Activated naive CD8-positive, alpha-beta T cell treated with anti-CD3 and anti-CD28 coated beads for 36 hours (primary cell): ENCODE results near the gene FAM124B. TPM values are rescaled to one million over a fixed set of nuclear protein-coding genes. Genes with fewer than 3 reads are reported as not detected.
"Not testable (repeated sequence)": the region's sequence is repeated elsewhere in the genome, so short reads cannot be mapped to it uniquely, and the experiment has no call there.

ENCODE experiments used
- DNase-seq: peaks from one replicate; pipeline ENCODE4 v3.0.0; 2021
- H3K27ac Mint-ChIP-seq: one replicate; pipeline ENCODE4 v1.8.0; 2022; ENCODE audit warnings: mild to moderate bottlenecking, moderate library complexity, mixed read lengths
- H3K27me3 Mint-ChIP-seq: one replicate; pipeline ENCODE4 v1.8.0; 2022; ENCODE audit warnings: mild to moderate bottlenecking, mixed read lengths
- H3K36me3 Mint-ChIP-seq: one replicate; pipeline ENCODE4 v1.8.0; 2021; ENCODE audit warnings: mild to moderate bottlenecking, mixed read lengths
- H3K4me1 Mint-ChIP-seq: one replicate; pipeline ENCODE4 v1.8.0; 2021; ENCODE audit warnings: mixed read lengths
- H3K4me3 Mint-ChIP-seq: one replicate; pipeline ENCODE4 v1.8.0; 2022; ENCODE audit warnings: mild to moderate bottlenecking, moderate library complexity, mixed read lengths
- H3K9me3 Mint-ChIP-seq: one replicate; pipeline ENCODE4 v1.8.0; 2022; ENCODE audit warnings: mixed read lengths
- total RNA-seq, 2 experiments: library from RNA; stranded (reverse); gene quantifications; one replicate each; pipeline ENCODE4 v1.2.3, GENCODE V29; 2021

Gene FAM124B
- total RNA-seq, 2 experiments from 2014 or later, result 0.46 to 0.52 TPM

- peaks cover 9% of the 10 kb centered on the region for H3K27me3 Mint-ChIP-seq
- H3K4me1 Mint-ChIP-seq, result peaks cover 12% of the 10 kb centered on the region
- peak overlapping the region; percentile 63 for H3K4me3 Mint-ChIP-seq
- peaks cover 2% of the 10 kb centered on the region for H3K36me3 Mint-ChIP-seq
- DNase-seq, result no peak
- no peak overlapping the region for H3K27ac Mint-ChIP-seq
- H3K9me3 Mint-ChIP-seq, result peaks cover 2% of the 10 kb centered on the region
Observed at GRCh38 chr2:224400886-224401632, 848 bp downstream of the FAM124B start.

GRCh38 chr2:224400174-224400810 lies 1.6 kb downstream of the FAM124B start:
- no peak for DNase-seq
- H3K36me3 Mint-ChIP-seq, result peaks cover 2% of the 10 kb centered on the region
- no peak overlapping the region for H3K27ac Mint-ChIP-seq
- peaks cover 12% of the 10 kb centered on the region for H3K4me1 Mint-ChIP-seq
- H3K4me3 Mint-ChIP-seq, result no peak overlapping the region
- peaks cover 2% of the 10 kb centered on the region for H3K9me3 Mint-ChIP-seq
- H3K27me3 Mint-ChIP-seq, result peaks cover 9% of the 10 kb centered on the region

GRCh38 chr2:224398289-224398688 lies 3.6 kb downstream of the FAM124B start:
- peaks cover 2% of the 10 kb centered on the region for H3K36me3 Mint-ChIP-seq

GRCh38 chr2:224397100-224397499 lies 4.8 kb downstream of the FAM124B start:
- not testable (repeated sequence) for H3K27me3 Mint-ChIP-seq, DNase-seq, H3K4me3 Mint-ChIP-seq, H3K4me1 Mint-ChIP-seq, H3K9me3 Mint-ChIP-seq, H3K27ac Mint-ChIP-seq, H3K36me3 Mint-ChIP-seq

More at GRCh38 chr2:224398289-224398688, 3.6 kb downstream of the FAM124B start:
- peaks cover 2% of the 10 kb centered on the region for H3K9me3 Mint-ChIP-seq
- no peak overlapping the region for H3K4me3 Mint-ChIP-seq
- H3K27ac Mint-ChIP-seq, result no peak overlapping the region
- H3K4me1 Mint-ChIP-seq, result peaks cover 12% of the 10 kb centered on the region
- H3K27me3 Mint-ChIP-seq, result peaks cover 9% of the 10 kb centered on the region
- no peak for DNase-seq

GRCh38 chr2:224395620-224396390 lies 6.1 kb downstream of the FAM124B start:
- H3K27me3 Mint-ChIP-seq, result no peaks in the 10 kb centered on the region
- peaks cover 2% of the 10 kb centered on the region for H3K9me3 Mint-ChIP-seq
- no peak overlapping the region for H3K4me3 Mint-ChIP-seq

GRCh38 chr2:224393157-224393872 lies 8.6 kb downstream of the FAM124B start:
- Mint-ChIP-seq H3K36me3 (no peaks in the 10 kb centered on the region), H3K4me3 (no peak overlapping the region), H3K27ac (no peak overlapping the region), H3K9me3 (peaks cover 2% of the 10 kb centered on the region), H3K27me3 (no peaks in the 10 kb centered on the region), H3K4me1 (no peaks in the 10 kb centered on the region)
- DNase-seq, result no peak

More at GRCh38 chr2:224395620-224396390, 6.1 kb downstream of the FAM124B start:
- Mint-ChIP-seq H3K36me3 (no peaks in the 10 kb centered on the region), H3K4me1 (no peaks in the 10 kb centered on the region), H3K27ac (no peak overlapping the region)
- DNase-seq, result no peak

GRCh38 chr2:224392545-224392944 lies 9.4 kb downstream of the FAM124B start:
- no peak overlapping the region for H3K27ac Mint-ChIP-seq
- H3K4me3 Mint-ChIP-seq, result no peak overlapping the region
- no peaks in the 10 kb centered on the region for H3K27me3 Mint-ChIP-seq

GRCh38 chr2:224389317-224389716 lies 12.6 kb downstream of the FAM124B start:
- no peak overlapping the region for H3K27ac Mint-ChIP-seq
- no peak overlapping the region for H3K4me3 Mint-ChIP-seq

More at GRCh38 chr2:224392545-224392944, 9.4 kb downstream of the FAM124B start:
- no peaks in the 10 kb centered on the region for H3K4me1 Mint-ChIP-seq
- DNase-seq, result no peak
- H3K36me3 Mint-ChIP-seq, result no peaks in the 10 kb centered on the region
- H3K9me3 Mint-ChIP-seq, result peaks cover 2% of the 10 kb centered on the region

GRCh38 chr2:224386876-224387275 lies 15.0 kb downstream of the FAM124B start:
- H3K27ac Mint-ChIP-seq, result no peak overlapping the region
- no peaks in the 10 kb centered on the region for H3K27me3 Mint-ChIP-seq
- no peak for DNase-seq
- no peaks in the 10 kb centered on the region for H3K36me3 Mint-ChIP-seq
- no peaks in the 10 kb centered on the region for H3K4me1 Mint-ChIP-seq
- no peak overlapping the region for H3K4me3 Mint-ChIP-seq
- H3K9me3 Mint-ChIP-seq, result no peaks in the 10 kb centered on the region

More at GRCh38 chr2:224389317-224389716, 12.6 kb downstream of the FAM124B start:
- no peaks in the 10 kb centered on the region for H3K36me3 Mint-ChIP-seq
- no peak for DNase-seq
- no peaks in the 10 kb centered on the region for H3K9me3 Mint-ChIP-seq
- no peaks in the 10 kb centered on the region for H3K27me3 Mint-ChIP-seq
- H3K4me1 Mint-ChIP-seq, result no peaks in the 10 kb centered on the region

GRCh38 chr2:224382973-224383555 lies 18.8 kb downstream of the FAM124B start:
- H3K36me3 Mint-ChIP-seq, result no peaks in the 10 kb centered on the region
- no peak for DNase-seq
- no peaks in the 10 kb centered on the region for H3K4me1 Mint-ChIP-seq
- H3K27ac Mint-ChIP-seq, result no peak overlapping the region
- no peaks in the 10 kb centered on the region for H3K9me3 Mint-ChIP-seq
- H3K27me3 Mint-ChIP-seq, result no peaks in the 10 kb centered on the region
- no peak overlapping the region for H3K4me3 Mint-ChIP-seq

GRCh38 chr2:224382280-224382647 lies 19.6 kb downstream of the FAM124B start:
- H3K9me3 Mint-ChIP-seq, H3K36me3 Mint-ChIP-seq, H3K4me3 Mint-ChIP-seq, H3K27ac Mint-ChIP-seq, DNase-seq, H3K4me1 Mint-ChIP-seq, H3K27me3 Mint-ChIP-seq: not testable (repeated sequence)

GRCh38 chr2:224381521-224382279 lies 20.2 kb downstream of the FAM124B start:
- no peak for DNase-seq
- Mint-ChIP-seq H3K36me3 (no peaks in the 10 kb centered on the region), H3K4me1 (peaks cover 1% of the 10 kb centered on the region), H3K9me3 (no peaks in the 10 kb centered on the region), H3K27me3 (no peaks in the 10 kb centered on the region), H3K27ac (no peak overlapping the region), H3K4me3 (no peak overlapping the region)

- Mint-ChIP-seq H3K4me3 (no peak overlapping the region), H3K27ac (no peak overlapping the region)
- no peak for DNase-seq
Observed at GRCh38 chr2:224379986-224380385, 21.9 kb downstream of the FAM124B start.

GRCh38 chr2:224379172-224379571 lies 22.7 kb downstream of the FAM124B start:
- no peak for DNase-seq
- Mint-ChIP-seq H3K27ac (no peak overlapping the region), H3K4me3 (no peak overlapping the region), H3K4me1 (peaks cover 1% of the 10 kb centered on the region), H3K27me3 (no peaks in the 10 kb centered on the region), H3K9me3 (no peaks in the 10 kb centered on the region), H3K36me3 (no peaks in the 10 kb centered on the region)

More at GRCh38 chr2:224379986-224380385, 21.9 kb downstream of the FAM124B start:
- no peaks in the 10 kb centered on the region for H3K9me3 Mint-ChIP-seq
- H3K4me1 Mint-ChIP-seq, result peaks cover 1% of the 10 kb centered on the region
- no peaks in the 10 kb centered on the region for H3K36me3 Mint-ChIP-seq
- H3K27me3 Mint-ChIP-seq, result no peaks in the 10 kb centered on the region
